Upper lobe of left lung (tissue), 4 donors: ENCODE measurements around the gene OR13C3.

Experiments used
- CTCF ChIP-seq, 6 experiments: fragments of 450-650 bp in 4 of 6; fragments of 200-600 bp in 2 of 6; sonication (generic) in 2 of 6; IDR thresholded peaks; one replicate each; pipeline ENCODE4 v1.5.1; 2016 to 2019; ENCODE audit warnings: antibody characterized with exemption in 6 of 6
- EP300 ChIP-seq, 4 donors: sonication (generic); formaldehyde crosslinking; IDR thresholded peaks; one replicate each; pipeline ENCODE4 v1.5.1; 2017; ENCODE audit warnings: antibody characterized with exemption in 4 of 4, control low read depth in 2 of 4
- POLR2A ChIP-seq, 4 donors: fragments of 450-650 bp; IDR thresholded peaks; one replicate each; pipeline ENCODE4 v1.5.1; 2016 to 2017; ENCODE audit warnings: antibody characterized with exemption in 4 of 4, mild to moderate bottlenecking in 2 of 4
- POLR2AphosphoS5 ChIP-seq, 2 donors: sonication (generic); formaldehyde crosslinking; IDR thresholded peaks; one replicate each; pipeline ENCODE4 v1.5.1; 2017; ENCODE audit warnings: antibody characterized with exemption in 2 of 2

GRCh38 chr9:104539275-104539674, 2.6 kb upstream of the OR13C3 start:
- TF ChIP-seq POLR2AphosphoS5 (IDR thresholded peaks at IDR 0.05) (no peak), CTCF (IDR thresholded peaks at IDR 0.05) (no peak), POLR2A (IDR thresholded peaks at IDR 0.05) (no peak), EP300 (IDR thresholded peaks at IDR 0.05) (no peak)
